ENCODE measurements around the gene EEA1. TPM values are rescaled to one million over a fixed set of nuclear protein-coding genes. Genes with fewer than 3 reads are reported as not detected.

Gene EEA1
- total RNA-seq, 1 donor from 2014 or later = 19.9 TPM

GRCh38 chr12:92821142-92821541 lies 108.0 kb downstream of the EEA1 start:
- Mint-ChIP-seq H3K36me3 (ENCODE audit: low read depth) (peaks cover 7% of the 10 kb centered on the region), H3K27me3 (ENCODE audit: low read depth) (no peaks in the 10 kb centered on the region), H3K4me1 (no peaks in the 10 kb centered on the region), H3K9me3 (no peaks in the 10 kb centered on the region), H3K27ac (ENCODE audit: unreplicated experiment) (no peak overlapping the region), H3K4me3 (no peak overlapping the region)
- TF ChIP-seq, protein P1, sequence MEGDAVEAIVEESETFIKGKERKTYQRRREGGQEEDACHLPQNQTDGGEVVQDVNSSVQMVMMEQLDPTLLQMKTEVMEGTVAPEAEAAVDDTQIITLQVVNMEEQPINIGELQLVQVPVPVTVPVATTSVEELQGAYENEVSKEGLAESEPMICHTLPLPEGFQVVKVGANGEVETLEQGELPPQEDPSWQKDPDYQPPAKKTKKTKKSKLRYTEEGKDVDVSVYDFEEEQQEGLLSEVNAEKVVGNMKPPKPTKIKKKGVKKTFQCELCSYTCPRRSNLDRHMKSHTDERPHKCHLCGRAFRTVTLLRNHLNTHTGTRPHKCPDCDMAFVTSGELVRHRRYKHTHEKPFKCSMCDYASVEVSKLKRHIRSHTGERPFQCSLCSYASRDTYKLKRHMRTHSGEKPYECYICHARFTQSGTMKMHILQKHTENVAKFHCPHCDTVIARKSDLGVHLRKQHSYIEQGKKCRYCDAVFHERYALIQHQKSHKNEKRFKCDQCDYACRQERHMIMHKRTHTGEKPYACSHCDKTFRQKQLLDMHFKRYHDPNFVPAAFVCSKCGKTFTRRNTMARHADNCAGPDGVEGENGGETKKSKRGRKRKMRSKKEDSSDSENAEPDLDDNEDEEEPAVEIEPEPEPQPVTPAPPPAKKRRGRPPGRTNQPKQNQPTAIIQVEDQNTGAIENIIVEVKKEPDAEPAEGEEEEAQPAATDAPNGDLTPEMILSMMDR (conservative IDR thresholded peaks at IDR 0.05) = no peak
- no peak for DNase-seq (ENCODE audit: low read depth, low spot score)

DNA sequence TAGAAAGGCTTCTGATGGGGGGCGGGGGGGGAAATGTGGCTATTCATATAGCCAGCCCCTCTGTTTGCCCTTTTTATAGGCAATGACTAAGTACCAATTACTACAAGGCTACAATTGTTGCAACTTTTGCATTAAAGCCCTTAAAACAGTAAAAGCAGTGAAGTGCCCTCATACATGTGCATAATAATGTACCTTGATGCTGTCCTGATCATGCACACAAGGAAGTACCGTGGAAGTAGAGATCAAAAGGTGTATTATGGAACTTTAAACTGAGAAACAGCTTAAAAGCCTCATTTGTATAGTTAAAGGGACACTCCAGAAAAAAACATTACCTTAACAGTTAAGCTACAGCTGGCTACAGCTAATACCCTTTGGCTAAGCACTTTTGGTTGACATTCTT lies 114.5 kb downstream of the EEA1 start:
- TF ChIP-seq, protein P1 (conservative IDR thresholded peaks at IDR 0.05) = no peak
- H3K36me3 Mint-ChIP-seq (ENCODE audit: low read depth) = peaks cover 16% of the 10 kb centered on the region
- no peak overlapping the region for H3K4me3 Mint-ChIP-seq
- no peaks in the 10 kb centered on the region for H3K9me3 Mint-ChIP-seq
- no peaks in the 10 kb centered on the region for H3K27me3 Mint-ChIP-seq (ENCODE audit: low read depth)
- H3K27ac Mint-ChIP-seq (ENCODE audit: unreplicated experiment) = no peak overlapping the region
- H3K4me1 Mint-ChIP-seq = peaks cover 4% of the 10 kb centered on the region
- no peak for DNase-seq (ENCODE audit: low read depth, low spot score)

- TF ChIP-seq, protein P1 (conservative IDR thresholded peaks at IDR 0.05) = no peak
- H3K36me3 Mint-ChIP-seq (ENCODE audit: low read depth) = peaks cover 34% of the 10 kb centered on the region
- peaks cover 4% of the 10 kb centered on the region for H3K4me1 Mint-ChIP-seq
Observed at GRCh38 chr12:92810370-92810769, 118.7 kb downstream of the EEA1 start.

DNA sequence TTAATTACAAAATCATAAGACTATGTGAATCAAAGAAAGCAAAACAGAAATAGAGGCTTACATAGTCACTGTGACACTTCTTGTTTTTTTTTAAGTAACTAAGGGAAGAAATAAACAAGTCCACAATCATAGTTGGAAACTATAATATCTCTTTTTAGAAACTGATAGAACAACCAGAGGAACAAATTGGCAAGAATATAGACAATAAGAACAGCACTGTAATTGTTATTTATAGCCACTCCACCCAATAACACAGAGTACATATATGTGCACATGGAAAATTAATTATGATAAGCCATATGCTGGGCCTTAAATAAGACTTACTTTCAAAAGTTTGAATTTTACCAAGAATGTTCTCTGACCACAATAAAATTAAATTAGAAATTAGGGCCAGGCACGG lies 125.2 kb downstream of the EEA1 start:
- peaks cover 15% of the 10 kb centered on the region for H3K4me1 Mint-ChIP-seq
- TF ChIP-seq, protein P1 (conservative IDR thresholded peaks at IDR 0.05) = no peak
- H3K36me3 Mint-ChIP-seq (ENCODE audit: low read depth) = peaks cover 34% of the 10 kb centered on the region
- peak overlapping the region; percentile 57 for H3K27ac Mint-ChIP-seq (ENCODE audit: unreplicated experiment)
- no peak overlapping the region for H3K4me3 Mint-ChIP-seq
- DNase-seq (ENCODE audit: low read depth, low spot score) = no peak
- H3K9me3 Mint-ChIP-seq = peaks cover 7% of the 10 kb centered on the region
- H3K27me3 Mint-ChIP-seq (ENCODE audit: low read depth) = no peaks in the 10 kb centered on the region

More at GRCh38 chr12:92810370-92810769, 118.7 kb downstream of the EEA1 start:
- H3K27me3 Mint-ChIP-seq (ENCODE audit: low read depth) = no peaks in the 10 kb centered on the region
- no peak for DNase-seq (ENCODE audit: low read depth, low spot score)
- no peak overlapping the region for H3K27ac Mint-ChIP-seq (ENCODE audit: unreplicated experiment)
- H3K4me3 Mint-ChIP-seq = no peak overlapping the region
- H3K9me3 Mint-ChIP-seq = peaks cover 7% of the 10 kb centered on the region

DNA sequence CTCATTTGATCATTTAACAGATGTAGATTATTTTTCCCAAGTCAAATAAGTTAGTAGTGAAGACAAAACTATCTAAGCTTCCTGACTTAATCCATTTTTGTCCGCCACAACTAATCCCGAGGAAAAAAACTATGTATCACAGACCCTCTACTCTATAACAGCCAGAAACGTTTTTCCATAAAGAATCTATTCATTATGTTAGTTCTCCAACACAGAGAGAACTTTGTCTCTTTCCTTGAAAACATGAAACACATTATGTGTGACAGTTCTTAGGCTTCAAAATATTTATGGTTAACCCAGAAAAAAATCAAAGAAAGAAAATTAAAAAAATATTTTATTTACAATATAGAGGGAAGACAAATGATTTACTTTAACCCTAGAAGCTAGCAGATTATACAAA lies 126.2 kb downstream of the EEA1 start:
- no peaks in the 10 kb centered on the region for H3K27me3 Mint-ChIP-seq (ENCODE audit: low read depth)
- DNase-seq (ENCODE audit: low read depth, low spot score) = no peak
- H3K36me3 Mint-ChIP-seq (ENCODE audit: low read depth) = peaks cover 31% of the 10 kb centered on the region
- TF ChIP-seq, protein P1 (conservative IDR thresholded peaks at IDR 0.05) = no peak
- peak overlapping the region; percentile 83 for H3K27ac Mint-ChIP-seq (ENCODE audit: unreplicated experiment)
- H3K9me3 Mint-ChIP-seq = peaks cover 7% of the 10 kb centered on the region
- peaks cover 15% of the 10 kb centered on the region for H3K4me1 Mint-ChIP-seq
- peak overlapping the region; percentile 28 for H3K4me3 Mint-ChIP-seq

- TF ChIP-seq, protein P1 (conservative IDR thresholded peaks at IDR 0.05) = no peak
- Mint-ChIP-seq H3K27me3 (ENCODE audit: low read depth) (no peaks in the 10 kb centered on the region), H3K9me3 (peaks cover 12% of the 10 kb centered on the region), H3K36me3 (ENCODE audit: low read depth) (peaks cover 43% of the 10 kb centered on the region), H3K27ac (ENCODE audit: unreplicated experiment) (no peak overlapping the region), H3K4me1 (no peaks in the 10 kb centered on the region), H3K4me3 (no peak overlapping the region)
- DNase-seq (ENCODE audit: low read depth, low spot score) = no peak
Observed at GRCh38 chr12:92796650-92797049, 132.4 kb downstream of the EEA1 start.
